Measurements from ENCODE around the gene FRAS1.

GRCh38 chr4:78311306-78311705 is 254.2 kb downstream of the FRAS1 start:
- TF ChIP-seq, protein P1, sequence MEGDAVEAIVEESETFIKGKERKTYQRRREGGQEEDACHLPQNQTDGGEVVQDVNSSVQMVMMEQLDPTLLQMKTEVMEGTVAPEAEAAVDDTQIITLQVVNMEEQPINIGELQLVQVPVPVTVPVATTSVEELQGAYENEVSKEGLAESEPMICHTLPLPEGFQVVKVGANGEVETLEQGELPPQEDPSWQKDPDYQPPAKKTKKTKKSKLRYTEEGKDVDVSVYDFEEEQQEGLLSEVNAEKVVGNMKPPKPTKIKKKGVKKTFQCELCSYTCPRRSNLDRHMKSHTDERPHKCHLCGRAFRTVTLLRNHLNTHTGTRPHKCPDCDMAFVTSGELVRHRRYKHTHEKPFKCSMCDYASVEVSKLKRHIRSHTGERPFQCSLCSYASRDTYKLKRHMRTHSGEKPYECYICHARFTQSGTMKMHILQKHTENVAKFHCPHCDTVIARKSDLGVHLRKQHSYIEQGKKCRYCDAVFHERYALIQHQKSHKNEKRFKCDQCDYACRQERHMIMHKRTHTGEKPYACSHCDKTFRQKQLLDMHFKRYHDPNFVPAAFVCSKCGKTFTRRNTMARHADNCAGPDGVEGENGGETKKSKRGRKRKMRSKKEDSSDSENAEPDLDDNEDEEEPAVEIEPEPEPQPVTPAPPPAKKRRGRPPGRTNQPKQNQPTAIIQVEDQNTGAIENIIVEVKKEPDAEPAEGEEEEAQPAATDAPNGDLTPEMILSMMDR (conservative IDR thresholded peaks at IDR 0.05 in 1 of 2, IDR thresholded peaks at IDR 0.05 in 1 of 2; ENCODE audit: low read depth in 1 of 2, low read length in 2 of 2) = peak in 1 of 2 donors; percentile 5
- TF ChIP-seq EZH2 (IDR thresholded peaks at IDR 0.05; ENCODE audit: low read length, missing control alignments) = no peak

All from fibroblast of lung (primary cell).